ENCODE measurements around the gene HERC3.

The HERC3 gene

DNA sequence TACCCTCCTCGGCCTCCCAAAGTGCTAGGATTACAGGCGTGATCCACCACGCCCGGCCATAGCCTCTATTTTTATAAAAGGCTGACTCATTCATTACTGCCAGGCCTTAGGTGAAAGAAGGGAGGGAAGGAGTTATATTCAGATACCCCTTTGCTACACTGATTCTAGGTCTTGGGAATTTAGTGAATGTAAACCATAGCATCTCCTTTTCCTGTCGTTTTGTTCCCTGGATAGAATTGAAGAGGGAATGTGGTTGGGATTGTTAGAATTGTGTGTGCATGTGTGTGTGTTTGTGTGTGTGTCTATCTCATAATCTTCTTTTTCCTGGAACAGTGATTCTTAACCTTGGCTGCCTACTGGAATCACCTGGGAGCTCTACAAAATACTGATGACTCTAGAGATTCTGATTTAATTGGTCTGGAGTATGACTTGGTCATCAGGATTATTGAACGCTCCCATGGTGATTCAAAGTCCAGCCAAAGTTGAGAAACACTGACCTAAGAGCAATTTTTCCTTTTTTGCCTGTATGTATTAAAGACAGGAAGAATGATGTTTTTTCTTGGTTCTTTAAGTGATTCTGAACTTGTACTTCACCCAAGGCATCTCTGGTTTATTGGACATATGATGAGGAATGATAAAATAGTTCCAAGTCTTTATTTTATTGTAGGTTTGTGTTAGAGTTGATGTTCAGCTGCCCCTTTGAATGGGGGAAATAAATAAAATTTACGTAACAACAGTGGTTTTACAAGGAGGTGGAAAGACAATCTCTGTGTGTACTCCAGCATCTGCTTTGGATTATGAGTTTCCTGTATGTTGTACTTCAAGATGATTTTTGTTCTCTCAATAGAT, 68.4 kb downstream of the HERC3 start:
- DNase-seq (ENCODE audit: low spot score) = no peak

DNA sequence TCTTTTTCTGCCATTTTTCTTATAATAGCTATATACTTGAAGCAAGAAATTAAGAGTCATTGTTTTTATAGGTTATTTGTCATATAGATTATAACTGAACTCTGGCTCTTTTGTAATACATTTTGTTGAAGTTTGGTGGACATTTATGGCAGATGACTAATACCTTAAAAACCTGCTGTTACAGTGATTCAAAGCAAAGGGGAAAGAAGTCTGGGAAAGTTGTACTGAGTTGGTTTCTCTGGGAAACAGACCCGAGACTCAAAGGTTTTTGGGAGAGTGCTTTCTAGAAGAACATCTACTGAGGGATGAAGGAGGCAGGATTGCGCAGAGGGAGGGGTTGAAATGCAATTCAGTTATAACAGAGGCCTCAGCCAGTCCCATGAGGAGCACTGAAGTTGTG, 69.5 kb downstream of the HERC3 start:
- DNase-seq (ENCODE audit: low spot score) = no peak

DNA sequence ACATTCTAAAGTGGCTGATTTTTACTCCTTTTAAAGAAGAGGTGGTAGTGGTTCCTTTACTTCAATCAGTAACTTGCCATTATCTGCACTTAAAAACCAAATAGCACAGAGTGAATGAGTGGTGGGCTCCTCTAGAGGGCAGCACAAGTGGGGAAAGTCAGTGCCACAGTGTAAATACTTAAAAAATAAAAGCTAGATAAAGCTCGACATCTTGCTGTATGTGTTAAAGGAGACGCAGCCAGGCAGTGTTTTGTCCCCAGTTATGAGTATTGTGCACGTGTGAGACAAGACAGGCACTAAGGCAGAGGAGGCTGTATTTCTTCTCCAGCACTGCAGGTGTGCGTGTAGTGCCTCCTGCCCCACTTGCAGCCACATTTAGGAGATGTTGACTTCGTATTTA, 80.7 kb downstream of the HERC3 start:
- DNase-seq (ENCODE audit: low spot score) = peak; percentile 27

DNA sequence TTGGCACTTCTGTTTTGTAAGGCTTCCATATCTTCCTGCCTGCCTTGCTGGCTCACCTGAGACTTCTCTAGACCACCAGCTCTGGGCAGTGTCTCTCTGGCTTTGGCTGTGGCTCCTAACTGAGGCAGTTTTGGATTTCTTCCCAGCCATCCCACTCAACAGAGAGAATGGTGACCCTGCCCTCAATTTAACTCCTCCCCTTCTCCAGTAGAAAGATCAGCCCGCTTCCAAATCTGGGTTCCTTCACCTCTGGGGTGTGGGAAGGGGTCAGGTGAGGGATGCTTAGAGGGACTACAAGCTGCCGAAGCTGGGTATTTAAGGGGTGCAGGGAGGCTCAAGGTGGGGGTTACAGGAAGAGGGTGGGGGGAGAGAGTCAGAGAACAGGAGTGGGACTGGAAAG, 81.6 kb downstream of the HERC3 start:
- DNase-seq (ENCODE audit: low spot score) = no peak

GRCh38 chr4:88674565-88674964, 82.3 kb downstream of the HERC3 start:
- no peak for DNase-seq (ENCODE audit: low spot score)

GRCh38 chr4:88674979-88675378, 82.7 kb downstream of the HERC3 start:
- no peak for DNase-seq (ENCODE audit: low spot score)

GRCh38 chr4:88675543-88675942, 83.3 kb downstream of the HERC3 start:
- DNase-seq (ENCODE audit: low spot score) = no peak

GRCh38 chr4:88681209-88681608, 88.9 kb downstream of the HERC3 start:
- no peak for DNase-seq (ENCODE audit: low spot score)

DNA sequence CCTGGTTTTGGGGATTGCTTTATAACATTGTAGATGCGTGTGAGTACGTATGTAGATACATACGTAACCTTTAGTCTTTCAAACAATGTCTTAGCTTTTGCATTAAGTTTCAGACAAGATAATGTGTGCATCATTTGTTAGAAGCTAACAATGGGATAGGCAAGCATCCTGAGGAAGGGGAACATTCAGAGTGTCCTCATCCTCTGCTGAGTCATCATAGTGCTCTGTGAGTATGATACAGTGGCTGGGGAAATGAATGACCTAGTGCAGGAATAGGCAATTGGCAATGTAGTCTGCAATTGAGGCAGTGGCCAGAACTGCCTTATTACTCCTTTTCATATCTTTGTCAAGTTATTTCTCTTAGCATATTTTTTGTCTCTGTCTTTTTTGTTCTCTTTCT, 98.1 kb downstream of the HERC3 start:
- no peak for DNase-seq (ENCODE audit: low spot score)

GRCh38 chr4:88693792-88694191, 101.5 kb downstream of the HERC3 start:
- no peak for DNase-seq (ENCODE audit: low spot score)

GRCh38 chr4:88696630-88697029, 104.3 kb downstream of the HERC3 start:
- no peak for DNase-seq (ENCODE audit: low spot score)

DNA sequence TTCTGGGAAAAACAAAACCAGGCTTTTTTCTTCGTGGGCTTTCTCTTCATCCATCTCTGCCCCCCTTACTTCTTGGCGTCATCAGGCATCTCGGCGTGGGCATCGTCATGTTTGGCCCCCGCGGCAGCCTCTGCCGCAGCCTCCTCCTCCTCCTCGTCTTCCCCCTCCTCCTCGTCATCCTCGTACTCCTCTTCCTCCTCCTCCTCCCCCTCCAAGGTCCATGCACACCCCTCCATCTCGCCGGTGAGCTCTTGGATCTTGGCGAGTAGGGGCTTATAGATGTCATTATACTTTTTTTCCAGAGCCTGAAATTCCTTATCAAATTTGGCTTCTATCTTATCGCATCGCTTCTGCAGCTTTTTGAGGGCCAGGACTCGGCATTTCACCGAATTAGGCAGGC, 104.9 kb downstream of the HERC3 start:
- no peak for DNase-seq (ENCODE audit: low spot score)

DNA sequence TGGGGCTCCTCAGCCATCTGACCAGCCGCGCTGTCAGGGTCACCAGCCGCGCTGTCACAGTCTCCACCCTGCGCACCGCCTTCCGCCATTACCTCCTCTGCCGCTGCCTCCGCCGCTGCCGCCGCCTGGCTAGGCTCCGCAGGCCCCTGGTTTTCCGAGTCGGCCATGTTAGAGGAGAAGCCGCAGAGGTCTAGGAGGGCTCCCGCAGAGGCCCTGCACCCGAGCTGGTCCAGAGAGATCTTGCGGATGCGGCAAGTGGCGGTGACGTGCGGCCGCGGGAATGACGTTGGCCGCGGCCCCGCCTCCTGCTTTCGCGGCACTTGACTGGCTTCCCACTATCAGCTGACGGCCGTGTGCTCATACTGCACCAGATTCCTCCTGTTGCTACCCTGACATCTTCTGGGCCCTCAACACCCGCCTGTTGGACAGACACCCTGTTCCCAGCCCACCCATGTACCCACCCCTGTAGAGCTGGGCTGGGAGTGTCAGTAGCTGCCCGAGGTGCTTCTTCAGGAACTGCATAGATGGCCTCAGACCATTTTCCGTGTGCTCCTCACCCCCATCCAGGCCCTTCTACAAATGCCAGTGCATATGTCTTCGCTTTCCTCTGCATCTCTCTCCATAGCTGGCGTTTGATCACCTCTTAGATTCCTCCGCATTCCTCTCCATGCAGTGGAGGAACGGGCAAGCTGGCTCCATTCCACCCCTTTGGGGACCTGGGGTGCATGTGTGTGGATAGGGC, 105.5 kb downstream of the HERC3 start, which contains the start of gene NAP1L5:
NAP1L5 (minus strand) TSS at position 242 of the 742 bp plus-strand sequence; CDS start at position 167, 75 bp downstream.
- DNase-seq (ENCODE audit: low spot score) = peak; percentile 58

GRCh38 chr4:88698519-88698918, 106.2 kb downstream of the HERC3 start:
- DNase-seq (ENCODE audit: low spot score) = no peak

DNA sequence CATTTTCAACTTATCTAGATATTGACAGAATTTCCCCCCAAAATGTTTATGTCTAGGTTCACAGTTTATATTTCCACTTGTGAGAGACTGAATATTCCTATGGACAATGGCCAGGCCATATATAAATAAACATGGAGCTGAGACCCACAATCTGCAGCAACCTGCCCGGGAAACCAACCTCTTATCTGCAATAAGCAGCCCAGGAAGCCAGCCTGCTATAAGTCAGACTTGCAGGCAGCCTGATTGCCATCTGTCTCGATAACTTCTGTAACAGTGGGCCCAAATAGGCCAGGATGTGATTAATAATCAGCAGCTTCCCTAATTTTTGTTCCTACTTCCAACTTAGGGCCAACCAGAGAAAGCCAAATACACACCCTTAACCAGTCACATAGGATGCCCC, 110.5 kb downstream of the HERC3 start:
- DNase-seq (ENCODE audit: low spot score) = no peak

GRCh38 chr4:88705223-88705622, 112.9 kb downstream of the HERC3 start:
- DNase-seq (ENCODE audit: low spot score) = no peak

GRCh38 chr4:88705805-88706492, 113.7 kb downstream of the HERC3 start:
- DNase-seq (ENCODE audit: low spot score) = no peak

DNA sequence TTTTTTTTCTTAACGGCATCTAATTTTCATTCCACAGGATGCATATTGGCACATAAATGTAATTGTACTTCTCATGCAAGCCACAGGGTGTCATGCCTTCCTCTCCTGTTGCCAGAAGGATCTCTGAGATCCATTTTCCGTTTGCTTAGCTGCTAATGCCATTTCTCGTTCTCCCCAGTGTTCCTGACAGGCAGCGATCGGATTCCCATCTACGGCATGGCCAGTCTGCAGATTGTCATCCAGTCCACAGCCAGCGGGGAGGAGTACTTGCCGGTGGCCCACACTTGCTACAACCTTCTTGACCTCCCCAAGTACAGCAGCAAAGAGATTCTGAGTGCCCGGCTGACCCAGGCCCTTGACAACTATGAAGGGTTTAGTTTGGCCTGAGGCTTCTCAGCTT, 114.3 kb downstream of the HERC3 start:
- no peak for DNase-seq (ENCODE audit: low spot score)

GRCh38 chr4:88709989-88710388, 117.7 kb downstream of the HERC3 start:
- DNase-seq (ENCODE audit: low spot score) = no peak

- no peak for DNase-seq (ENCODE audit: low spot score)
Observed at GRCh38 chr4:88713782-88714181, 121.5 kb downstream of the HERC3 start.

GRCh38 chr4:88718098-88718497, 125.8 kb downstream of the HERC3 start:
- DNase-seq (ENCODE audit: low spot score) = no peak

- DNase-seq (ENCODE audit: low spot score) = no peak
Observed at GRCh38 chr4:88719381-88719780, 127.1 kb downstream of the HERC3 start.

Data from hematopoietic multipotent progenitor cell treated with erythropoietin and hydrocortisone succinate and interleukin-3 and kit ligand, for 15 days (in vitro differentiated cells).